ENCODE measurements around the gene CAMKV. TPM values are rescaled to one million over a fixed set of nuclear protein-coding genes. Genes with fewer than 3 reads are reported as not detected.
"Not testable (repeated sequence)": the region's sequence is repeated elsewhere in the genome, so short reads cannot be mapped to it uniquely, and the experiment has no call there.

The CAMKV gene, protein sequence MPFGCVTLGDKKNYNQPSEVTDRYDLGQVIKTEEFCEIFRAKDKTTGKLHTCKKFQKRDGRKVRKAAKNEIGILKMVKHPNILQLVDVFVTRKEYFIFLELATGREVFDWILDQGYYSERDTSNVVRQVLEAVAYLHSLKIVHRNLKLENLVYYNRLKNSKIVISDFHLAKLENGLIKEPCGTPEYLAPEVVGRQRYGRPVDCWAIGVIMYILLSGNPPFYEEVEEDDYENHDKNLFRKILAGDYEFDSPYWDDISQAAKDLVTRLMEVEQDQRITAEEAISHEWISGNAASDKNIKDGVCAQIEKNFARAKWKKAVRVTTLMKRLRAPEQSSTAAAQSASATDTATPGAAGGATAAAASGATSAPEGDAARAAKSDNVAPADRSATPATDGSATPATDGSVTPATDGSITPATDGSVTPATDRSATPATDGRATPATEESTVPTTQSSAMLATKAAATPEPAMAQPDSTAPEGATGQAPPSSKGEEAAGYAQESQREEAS
- total RNA-seq, result not detected
- long read RNA-seq, result 0 reads

DNA sequence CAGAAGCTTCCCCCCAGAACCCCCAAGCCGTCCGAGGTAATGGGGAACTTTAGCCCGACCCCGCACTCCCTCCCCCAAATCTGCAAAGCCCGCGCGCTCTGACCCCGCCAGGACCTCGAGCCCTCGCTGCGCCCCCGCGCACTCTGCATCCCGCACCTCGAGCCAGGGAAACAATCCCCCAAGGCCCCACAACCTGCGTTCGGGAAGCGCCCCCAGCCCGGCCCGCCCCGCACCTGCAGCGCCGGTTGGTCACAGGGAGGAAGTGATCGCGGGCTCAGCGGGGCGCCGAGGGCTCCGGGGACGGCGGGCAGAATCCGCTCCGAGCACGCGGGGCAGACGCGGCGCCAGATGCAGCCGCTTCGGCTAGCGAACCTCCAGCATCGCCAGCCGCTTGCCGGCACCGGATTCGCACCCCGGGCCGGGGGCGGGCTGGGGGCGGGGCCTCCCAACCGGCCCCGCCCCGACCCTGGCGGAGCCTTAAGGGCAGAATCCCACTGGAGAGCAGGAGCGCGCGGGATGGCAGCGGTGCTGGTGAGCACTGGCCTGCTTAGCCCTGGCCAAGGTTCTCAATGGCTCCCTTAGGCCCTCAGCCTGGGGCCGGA is at the start of gene CAMKV:
Gene CAMKV, minus strand, starts transcription at position 382 of the 602 bp plus-strand sequence. CDS start 7,518 bp downstream, outside the sequence.
- DNase-seq (ENCODE audit: missing footprints) (no peak), ATAC-seq (no peak)
- intact Hi-C loops (cut with DNase I), result no loop called here

DNA sequence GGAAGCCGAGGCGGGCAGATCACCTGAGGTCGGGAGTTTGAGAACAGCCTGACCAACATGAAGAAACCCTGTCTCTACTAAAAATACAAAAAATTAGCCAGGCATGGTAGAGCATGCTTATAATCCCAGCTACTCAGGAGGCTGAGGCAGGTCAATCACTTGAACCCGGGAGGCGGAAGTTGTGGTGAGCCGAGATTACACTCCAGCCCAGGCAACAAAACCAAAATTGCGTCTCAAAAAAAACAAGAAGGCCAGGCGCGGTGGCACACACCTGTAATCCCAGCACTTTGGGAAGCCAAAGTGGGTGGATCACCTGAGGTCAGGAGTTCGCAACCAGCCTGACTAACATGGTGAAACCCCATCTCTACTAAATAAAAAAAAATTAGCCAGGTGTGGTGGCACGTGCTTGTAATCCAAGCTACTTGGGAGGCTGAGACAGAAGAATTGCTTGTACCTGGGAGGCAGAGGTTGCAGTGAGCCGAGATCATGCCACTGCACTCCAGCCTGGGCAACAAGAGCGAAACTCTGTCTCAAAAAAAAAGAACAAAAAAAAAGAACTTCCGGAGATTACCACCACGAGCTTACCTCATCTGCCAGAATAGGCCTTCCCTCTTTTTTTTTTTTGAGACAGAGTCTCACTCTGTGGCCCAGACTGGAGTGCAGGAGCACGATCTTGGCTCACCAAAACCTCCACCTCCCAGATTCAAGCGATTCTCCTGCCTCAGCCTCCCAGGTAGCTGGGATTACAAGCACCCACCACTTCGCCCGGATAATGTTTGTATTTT is 48.3 kb upstream of the CAMKV start:
- intact Hi-C loops (cut with DNase I); DNase-seq (ENCODE audit: missing footprints); ATAC-seq: not testable (repeated sequence)

DNA sequence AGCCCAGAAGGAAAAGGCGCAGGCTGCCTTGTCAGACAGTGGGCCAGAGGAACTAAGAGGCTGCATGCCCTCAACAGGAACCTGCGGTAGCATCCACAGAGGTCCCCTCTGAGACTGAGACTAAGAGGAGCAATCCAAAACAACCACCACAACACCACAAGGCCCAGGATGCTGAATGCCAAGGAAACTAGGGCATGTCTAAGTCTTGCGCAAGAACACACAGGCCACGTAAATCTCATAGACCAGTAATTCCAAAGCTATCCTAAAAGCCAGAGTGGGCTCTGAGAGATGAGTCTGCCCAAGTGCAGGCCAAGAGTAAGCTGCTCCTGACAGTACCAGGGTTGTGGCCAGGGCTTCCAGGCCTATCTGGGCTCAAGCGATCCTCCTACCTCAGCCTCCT is 47.0 kb upstream of the CAMKV start:
- DNase-seq (ENCODE audit: missing footprints) (no peak), ATAC-seq (no peak)
- intact Hi-C loops (cut with DNase I), result no loop called here

DNA sequence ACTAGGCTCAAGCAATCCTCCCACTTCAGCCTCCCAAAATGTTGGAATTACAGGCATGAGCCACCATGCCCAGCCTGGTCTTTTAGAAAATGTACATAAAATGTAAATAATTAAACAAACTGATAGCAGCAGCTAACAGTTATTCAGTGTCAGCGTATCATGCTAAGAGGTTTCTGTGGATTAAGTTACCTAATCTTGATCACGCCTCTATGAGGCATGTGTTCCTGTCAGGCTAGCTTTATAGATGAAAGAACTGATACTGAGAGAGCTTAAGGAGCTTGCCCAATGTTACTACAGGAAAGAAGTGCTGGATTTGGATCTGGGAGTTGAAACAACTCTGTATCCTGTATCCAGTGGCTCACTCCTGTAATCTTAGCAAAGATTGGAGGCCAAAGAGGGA is 45.2 kb upstream of the CAMKV start:
- no peak for DNase-seq (ENCODE audit: missing footprints)
- no peak for ATAC-seq
- intact Hi-C loops (cut with DNase I), result no loop called here

DNA sequence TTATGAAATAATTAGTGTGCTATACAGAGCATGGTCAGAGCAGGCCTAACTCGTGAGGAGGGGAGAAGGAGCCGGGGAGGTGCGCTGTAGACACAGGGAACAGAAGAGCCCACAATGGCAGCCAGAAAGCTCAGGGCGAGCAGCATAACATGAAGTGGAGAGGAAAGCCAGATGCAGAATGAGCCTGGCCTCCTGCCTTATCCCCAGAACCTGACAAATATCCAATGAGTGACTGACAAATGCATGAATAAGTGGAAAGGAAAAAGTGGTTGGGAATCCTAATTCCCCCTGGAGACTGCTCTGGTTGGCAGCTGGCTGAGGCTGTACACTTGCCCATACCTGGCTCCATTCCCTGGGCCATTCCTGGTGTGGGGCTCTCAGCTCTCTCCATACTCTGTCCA is 43.2 kb upstream of the CAMKV start:
- no peak for DNase-seq (ENCODE audit: missing footprints)
- intact Hi-C loops (cut with DNase I), result no loop called here
- no peak for ATAC-seq

DNA sequence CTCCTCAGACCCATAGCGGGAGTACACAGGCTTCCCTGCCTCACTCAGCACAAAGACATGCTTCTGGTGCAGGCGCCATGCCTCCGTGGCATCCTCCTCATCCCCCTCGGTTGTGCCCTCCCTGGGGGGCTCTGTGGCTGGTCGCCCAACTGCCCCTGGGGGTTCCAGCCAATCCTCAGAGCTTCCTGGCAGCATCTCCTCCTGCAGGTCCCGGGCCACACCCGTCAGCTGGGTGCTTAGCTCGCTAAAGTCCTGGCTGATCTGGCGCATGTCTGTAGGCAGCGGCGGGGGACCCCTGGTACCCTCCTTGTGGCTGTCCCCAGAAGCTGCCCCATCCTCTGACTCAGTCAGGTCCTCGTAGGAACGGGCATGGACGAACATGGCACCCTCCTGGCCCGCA is 41.9 kb upstream of the CAMKV start:
- ATAC-seq, result no peak
- no peak for DNase-seq (ENCODE audit: missing footprints)
- intact Hi-C loops (cut with DNase I), result no loop called here

DNA sequence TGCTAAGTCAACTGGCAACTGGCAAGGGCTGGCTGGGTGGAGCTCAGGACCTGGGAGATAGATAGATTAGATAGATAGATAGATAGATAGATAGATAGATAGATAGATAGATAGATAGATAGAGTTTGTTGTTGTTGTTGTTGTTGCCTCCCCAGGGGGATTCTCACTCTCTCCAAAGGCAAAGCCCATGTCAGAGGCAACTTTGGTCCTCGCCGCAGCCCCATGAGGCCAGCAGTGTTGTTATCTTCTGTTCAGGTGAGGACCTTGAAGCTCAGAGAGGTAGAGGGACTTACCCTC is 41.4 kb upstream of the CAMKV start:
- DNase-seq (ENCODE audit: missing footprints) (peak; percentile 4), ATAC-seq (no peak)
- intact Hi-C loops (cut with DNase I), result no loop called here

DNA sequence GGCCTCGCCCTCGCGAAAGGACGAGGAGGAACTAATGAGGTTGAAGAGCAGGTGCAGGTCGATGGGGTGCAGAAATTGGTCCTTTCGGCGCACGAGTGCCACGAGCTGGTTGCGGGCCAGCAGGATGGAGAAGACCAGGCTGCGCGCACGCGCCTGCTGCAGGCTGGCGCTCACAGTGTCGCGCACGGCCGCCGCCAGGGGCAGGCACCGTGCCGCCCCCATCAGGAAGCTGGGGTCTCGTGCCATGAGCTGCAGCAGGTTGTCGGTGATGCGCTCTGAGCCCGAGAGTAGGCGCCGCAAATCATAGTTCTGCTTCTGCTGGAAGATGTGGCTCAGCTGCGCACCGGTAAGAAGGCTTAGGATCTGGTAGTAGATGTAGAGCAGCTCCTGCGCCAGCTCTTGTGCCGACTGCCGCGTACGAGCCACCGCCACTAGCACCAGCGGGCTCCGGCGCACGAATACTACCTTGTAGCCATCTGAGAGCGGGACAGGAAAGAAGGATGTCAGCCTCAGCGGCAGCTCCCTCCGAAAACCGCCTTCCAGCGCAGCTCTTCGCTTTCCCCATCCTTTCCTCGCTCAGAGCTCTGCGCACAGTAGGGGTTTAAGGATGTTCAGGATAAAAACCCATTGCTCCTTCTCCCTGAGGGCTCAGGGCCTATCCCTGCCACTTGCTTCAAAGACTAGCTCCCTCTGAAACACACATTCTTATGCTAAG is 40.9 kb upstream of the CAMKV start:
- intact Hi-C loops (cut with DNase I), result no loop called here
- DNase-seq (ENCODE audit: missing footprints), result peak; percentile 45
- ATAC-seq, result no peak

DNA sequence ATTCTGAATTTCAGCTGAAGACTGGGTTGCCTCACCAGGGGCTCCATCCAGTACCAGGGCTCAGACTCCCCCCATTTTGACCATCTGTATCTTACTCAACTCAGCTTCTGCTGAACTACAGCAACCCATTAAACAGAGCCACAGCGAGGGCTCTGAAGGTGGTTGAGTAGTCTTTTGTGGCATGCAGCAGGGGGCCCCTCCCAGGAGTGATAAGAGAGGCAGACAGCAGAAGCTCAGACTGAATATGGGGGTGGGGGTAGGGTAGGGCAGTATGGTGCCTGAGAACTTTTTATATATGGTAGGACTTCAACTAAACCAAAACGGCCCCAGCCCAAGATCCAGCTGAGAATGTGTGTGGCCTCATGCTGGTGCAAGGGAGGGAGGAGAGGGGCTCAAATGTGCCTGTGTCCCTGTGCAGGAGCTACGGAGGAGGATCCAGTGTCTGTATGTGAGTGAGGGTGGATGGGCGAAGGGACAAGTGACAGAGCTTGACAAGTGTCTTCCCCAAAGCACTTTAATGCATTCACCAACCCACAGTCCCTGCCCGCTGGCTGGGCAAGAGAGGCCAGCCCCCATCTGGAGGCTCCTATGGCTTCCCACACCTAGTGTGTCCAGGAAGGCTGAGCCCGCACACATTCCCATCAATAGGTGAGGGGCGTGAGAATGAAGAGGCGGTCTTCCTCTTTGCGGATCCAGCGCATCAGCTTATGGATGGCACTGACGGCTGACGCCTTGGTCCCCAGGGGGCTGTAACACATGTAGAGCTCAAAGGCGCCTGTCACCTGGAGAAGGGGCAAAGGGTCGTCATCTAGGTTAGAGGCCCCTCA is 38.9 kb upstream of the CAMKV start:
- ATAC-seq (no peak), DNase-seq (ENCODE audit: missing footprints) (peak; percentile 0)
- intact Hi-C loops (cut with DNase I), result no loop called here

DNA sequence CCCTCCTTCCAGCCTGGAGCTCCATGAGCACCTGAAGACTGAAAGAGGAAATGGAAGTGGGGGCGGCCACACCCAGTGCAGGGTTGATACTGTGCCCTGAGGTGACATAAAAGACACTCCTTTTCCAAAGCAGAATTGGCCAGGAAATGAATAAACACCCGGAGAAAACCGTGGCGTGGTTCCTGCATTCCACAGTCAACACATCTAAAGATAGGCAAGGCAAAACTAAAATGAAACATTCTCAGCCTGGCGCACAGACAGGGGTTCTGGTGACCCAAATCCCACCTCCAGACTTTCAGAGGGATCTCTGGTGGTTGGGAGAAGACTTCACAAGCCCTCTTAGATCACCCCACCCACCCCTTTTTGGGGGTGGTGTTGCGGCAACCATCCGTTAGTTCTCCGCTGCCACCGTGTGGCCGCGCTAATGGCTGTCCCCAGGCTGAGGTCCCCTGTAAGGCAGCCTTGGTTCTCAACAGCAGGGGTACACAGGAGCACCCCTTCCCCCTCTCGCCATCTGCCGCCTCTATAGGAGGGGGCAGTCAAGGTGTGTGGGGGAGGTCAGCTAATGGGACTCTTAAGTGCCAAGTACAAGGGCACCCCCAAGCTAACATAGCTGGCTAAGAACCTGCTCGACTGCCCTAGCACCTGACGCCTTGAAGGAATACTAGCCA is 36.5 kb upstream of the CAMKV start:
- intact Hi-C loops (cut with DNase I), result loop anchor here (1.0 to 2.0 kb wide), 2 partner anchors 65 to 104 kb away; no protein-coding TSS in a partner anchor
- peak; percentile 57 for ATAC-seq
- DNase-seq (ENCODE audit: missing footprints), result peak; percentile 74

DNA sequence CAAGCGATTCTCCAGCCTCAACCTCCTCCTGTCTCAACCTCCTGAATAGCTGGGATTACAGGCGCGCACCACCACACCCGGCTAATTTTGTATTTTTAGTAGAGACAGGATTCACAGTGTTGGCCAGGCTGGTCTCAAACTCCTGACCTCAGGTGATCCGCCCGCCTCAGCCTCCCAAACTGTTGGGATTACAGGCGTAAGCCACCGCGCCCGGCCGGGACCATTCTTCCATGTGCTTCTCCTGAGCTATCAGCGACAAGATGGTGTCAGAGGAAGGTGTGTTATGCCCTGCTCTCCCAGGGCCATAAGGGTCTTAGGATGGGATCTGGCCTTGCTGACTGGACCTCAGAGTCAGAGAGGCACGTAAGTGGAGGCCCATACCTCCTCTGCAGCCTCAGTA is 34.7 kb upstream of the CAMKV start:
- DNase-seq (ENCODE audit: missing footprints); ATAC-seq; intact Hi-C loops (cut with DNase I): not testable (repeated sequence)

DNA sequence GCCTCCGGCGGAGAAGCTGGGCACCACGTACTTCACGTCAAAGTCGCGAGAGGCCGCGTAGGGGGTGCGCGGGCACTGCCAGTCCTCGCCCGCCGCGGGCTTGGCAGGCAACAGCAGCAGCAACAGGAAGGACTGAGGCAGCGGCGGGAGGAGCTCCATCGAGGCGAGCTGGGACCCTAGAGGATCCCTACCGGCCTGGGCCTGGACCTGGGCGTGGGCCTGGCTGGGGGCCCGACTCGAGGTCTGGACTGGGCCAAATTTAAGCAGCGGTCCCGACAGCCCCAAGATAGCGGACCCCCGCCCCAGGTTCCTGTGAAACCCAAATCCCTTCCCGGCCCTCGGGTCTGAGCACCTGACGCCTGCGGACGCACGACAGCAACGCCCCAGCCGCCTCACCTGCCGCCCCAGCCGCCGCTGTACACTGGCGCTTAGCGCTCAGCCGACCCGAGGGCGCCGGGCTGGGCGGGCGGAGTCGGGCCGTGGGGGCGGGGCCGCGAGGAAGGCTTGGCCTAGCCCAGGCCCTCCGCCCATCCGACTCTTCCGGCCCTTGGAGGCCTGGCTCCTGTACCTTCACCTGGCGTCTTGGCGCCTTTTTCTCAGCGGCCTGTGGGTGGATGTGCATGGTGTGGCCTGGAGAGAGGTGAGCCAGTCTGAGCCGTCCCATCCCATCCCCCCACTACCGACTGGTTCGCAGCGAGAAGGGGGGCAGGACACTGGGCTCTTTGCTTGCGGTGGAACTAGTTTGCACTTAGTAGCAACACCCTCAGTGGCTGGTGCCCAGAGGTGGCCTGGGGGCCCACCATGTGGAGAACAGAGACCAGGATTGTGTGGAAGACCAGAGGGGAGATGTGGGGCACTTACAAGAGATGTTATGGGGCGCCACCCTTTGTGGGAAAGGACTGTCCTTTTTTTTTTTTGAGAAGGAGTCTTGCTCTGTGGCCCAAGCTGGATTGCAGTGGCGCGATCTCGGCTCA is 34.0 kb upstream of the CAMKV start, which contains the start of gene MST1R:
Gene MST1R, minus strand, starts transcription at position 423 of the 974 bp plus-strand sequence. Its CDS starts 264 bp downstream, at position 159.
- peak; percentile 86 for ATAC-seq
- intact Hi-C loops (cut with DNase I), result no loop called here
- DNase-seq (ENCODE audit: missing footprints), result peak; percentile 89

DNA sequence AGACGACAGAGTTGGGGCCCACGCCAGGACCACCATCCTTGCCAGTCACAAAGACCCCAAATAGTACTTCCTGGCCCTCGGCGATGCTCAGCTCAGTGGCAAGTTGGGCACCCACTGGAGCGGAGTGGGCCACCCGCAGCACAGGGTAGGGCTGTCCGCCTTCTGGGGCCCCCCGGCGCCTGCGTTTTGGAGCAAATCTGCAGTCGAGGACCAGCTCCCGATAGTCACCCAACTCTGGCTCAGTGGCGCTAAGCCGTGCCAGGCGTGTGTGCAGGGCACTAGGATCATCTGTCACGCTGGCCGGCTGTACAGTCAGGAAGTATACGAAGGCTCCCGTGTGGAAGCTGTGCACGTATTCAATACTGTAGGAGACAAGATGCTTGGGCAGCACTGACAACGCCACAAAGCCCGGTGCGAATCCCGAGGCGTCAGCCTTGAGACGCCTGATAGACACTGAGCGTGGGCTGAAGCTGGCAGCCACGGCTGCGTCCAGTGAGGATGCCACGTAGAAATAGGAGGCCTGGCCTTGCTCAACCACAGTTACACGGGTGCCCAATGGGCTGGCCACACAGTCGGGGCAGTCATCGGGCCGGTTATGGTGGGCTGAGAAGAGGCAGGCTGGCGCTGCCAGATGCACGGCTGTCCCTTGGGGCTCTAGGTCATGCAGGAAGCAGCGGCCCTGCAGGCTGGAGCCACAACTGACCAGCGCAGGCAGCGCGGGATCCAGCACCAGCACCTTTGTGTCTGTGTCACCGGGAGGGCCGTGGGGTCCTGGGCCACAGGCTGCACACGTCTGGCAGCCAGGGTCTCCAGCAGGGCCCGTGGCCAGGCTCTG is 33.0 kb upstream of the CAMKV start:
- no peak for ATAC-seq
- intact Hi-C loops (cut with DNase I), result no loop called here
- DNase-seq (ENCODE audit: missing footprints), result no peak

DNA sequence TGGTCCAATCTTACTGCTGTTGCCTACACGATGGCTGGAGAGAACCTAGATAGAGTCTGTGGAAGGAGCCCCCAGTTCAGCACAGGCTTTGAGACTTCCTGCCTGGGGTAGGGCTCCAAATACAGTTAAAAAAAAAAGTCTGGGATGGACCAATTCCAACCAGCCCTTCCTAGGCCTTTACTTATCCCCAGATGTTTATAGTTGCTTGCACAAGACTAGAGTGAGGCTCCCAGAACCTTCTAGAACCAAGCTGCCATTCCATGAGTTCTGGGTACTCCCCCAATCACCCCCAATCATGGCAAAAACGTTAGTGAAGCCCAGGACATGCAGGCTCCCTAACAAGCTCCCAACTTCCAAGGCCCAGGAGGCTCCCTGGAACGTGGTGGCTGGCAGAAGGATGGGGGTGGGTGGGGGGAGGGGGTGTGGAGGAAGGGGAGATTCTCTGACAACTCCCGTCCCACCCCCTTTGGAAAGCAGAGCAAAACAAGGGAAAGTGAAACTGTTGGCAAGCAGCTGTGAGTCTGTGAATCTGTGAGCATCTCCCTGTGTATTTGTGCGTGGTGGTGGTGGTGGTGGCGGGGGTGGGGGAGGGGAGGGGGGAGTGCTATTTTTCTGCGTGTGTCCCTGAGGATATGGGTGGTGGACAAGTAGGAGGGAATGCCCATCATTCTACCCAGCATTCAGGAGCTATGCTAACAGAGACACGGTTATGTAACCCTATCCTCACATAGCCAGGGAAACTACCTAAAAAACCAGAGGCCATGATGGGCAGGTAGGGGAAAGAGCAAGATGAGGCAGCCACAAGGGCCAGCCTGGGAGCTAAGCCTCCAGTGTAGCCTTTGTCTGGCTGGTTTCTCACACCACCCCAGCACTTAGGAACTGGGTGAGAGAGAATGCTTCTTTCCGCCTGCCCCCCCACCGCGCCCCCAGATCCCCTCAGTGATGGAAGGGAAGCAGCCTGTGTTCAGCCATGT is 31.9 kb upstream of the CAMKV start:
- ATAC-seq (no peak), DNase-seq (ENCODE audit: missing footprints) (no peak)
- intact Hi-C loops (cut with DNase I), result no loop called here
